HG03575 (cell line): ENCODE measurements around the gene PRKAG2.

Experiments used
- ATAC-seq: cut with Tn5 transposase; IDR thresholded peaks from one replicate; pipeline ENCODE4 v1.9.1; 2021; ENCODE audit not compliant: unreplicated experiment, insufficient number of reproducible peaks, low FRiP score; ENCODE audit errors: extremely low read depth

Gene PRKAG2

GRCh38 chr7:151615058-151615457 is 261.9 kb downstream of the PRKAG2 start:
- ATAC-seq: no peak

- no peak for ATAC-seq
Observed at GRCh38 chr7:151614019-151614418, 262.9 kb downstream of the PRKAG2 start.

- ATAC-seq: no peak
Observed at GRCh38 chr7:151611878-151612277, 265.0 kb downstream of the PRKAG2 start.

- ATAC-seq: no peak
Observed at GRCh38 chr7:151611041-151611440, 265.9 kb downstream of the PRKAG2 start.

GRCh38 chr7:151608031-151608551 is 268.8 kb downstream of the PRKAG2 start:
- no peak for ATAC-seq

GRCh38 chr7:151607464-151607867 is 269.4 kb downstream of the PRKAG2 start:
- ATAC-seq: no peak

GRCh38 chr7:151603951-151604350 is 273.0 kb downstream of the PRKAG2 start:
- no peak for ATAC-seq

- ATAC-seq: no peak
Observed at GRCh38 chr7:151601521-151602305, 275.2 kb downstream of the PRKAG2 start.

GRCh38 chr7:151600331-151600730 is 276.6 kb downstream of the PRKAG2 start:
- ATAC-seq: no peak

- ATAC-seq: no peak
Observed at GRCh38 chr7:151599401-151600227, 277.3 kb downstream of the PRKAG2 start.

- ATAC-seq: no peak
Observed at GRCh38 chr7:151597541-151598444, 279.1 kb downstream of the PRKAG2 start.

GRCh38 chr7:151595702-151596350 is 281.1 kb downstream of the PRKAG2 start:
- ATAC-seq: no peak

GRCh38 chr7:151592868-151593486 is 283.9 kb downstream of the PRKAG2 start:
- ATAC-seq: no peak

- ATAC-seq: no peak
Observed at GRCh38 chr7:151592330-151592729, 284.6 kb downstream of the PRKAG2 start.

GRCh38 chr7:151591866-151592265 is 285.0 kb downstream of the PRKAG2 start:
- no peak for ATAC-seq

GRCh38 chr7:151590850-151591771 is 285.8 kb downstream of the PRKAG2 start:
- no peak for ATAC-seq
